ENCODE results near the gene DOK5.

GRCh38 chr20:54629632-54630031, 154.2 kb downstream of the DOK5 start:
- TF ChIP-seq CTCF (IDR thresholded peaks at IDR 0.05; ENCODE audit: low read length): no peak
- TF ChIP-seq EZH2 (optimal IDR thresholded peaks at IDR 0.05; ENCODE audit: low read depth, low read length): no peak
- TF ChIP-seq EZH2phosphoT487 (IDR thresholded peaks at IDR 0.05; ENCODE audit: low read length): no peak
